C4-2B (cell line): ENCODE measurements around the gene ICAM4.

Source experiments
- CTCF ChIP-seq: fragments of 450-650 bp; conservative IDR thresholded peaks from 2 replicates; pipeline ENCODE4 v1.5.1; 2017; ENCODE audit warnings: mild to moderate bottlenecking
- ZFX ChIP-seq: fragments of 450-650 bp; IDR thresholded peaks from 2 replicates; pipeline ENCODE4 v1.6.1; 2017

DNA sequence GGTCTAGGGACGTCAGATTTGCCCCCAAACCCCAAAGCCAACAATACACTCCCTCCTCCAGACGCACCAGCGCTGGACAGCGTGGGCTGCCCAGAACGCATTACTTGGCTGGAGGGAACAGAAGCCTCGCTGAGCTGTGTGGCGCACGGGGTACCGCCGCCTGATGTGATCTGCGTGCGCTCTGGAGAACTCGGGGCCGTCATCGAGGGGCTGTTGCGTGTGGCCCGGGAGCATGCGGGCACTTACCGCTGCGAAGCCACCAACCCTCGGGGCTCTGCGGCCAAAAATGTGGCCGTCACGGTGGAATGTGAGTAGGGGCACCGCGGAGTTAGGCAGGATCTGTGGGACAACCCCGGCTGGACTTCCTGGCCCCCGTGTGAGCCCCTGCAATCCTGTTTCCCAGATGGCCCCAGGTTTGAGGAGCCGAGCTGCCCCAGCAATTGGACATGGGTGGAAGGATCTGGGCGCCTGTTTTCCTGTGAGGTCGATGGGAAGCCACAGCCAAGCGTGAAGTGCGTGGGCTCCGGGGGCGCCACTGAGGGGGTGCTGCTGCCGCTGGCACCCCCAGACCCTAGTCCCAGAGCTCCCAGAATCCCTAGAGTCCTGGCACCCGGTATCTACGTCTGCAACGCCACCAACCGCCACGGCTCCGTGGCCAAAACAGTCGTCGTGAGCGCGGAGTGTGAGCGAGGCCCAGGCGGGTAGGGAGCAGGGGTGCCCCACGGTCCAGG is 7.0 kb downstream of the ICAM4 start:
- TF ChIP-seq CTCF, result no peak
- TF ChIP-seq ZFX, result no peak
